ENCODE data around the gene CDCA4.
"Not testable (repeated sequence)": the region's sequence is repeated elsewhere in the genome, so short reads cannot be mapped to it uniquely, and the experiment has no call there.

CDCA4 gene

GRCh38 chr14:105020815-105021655, at the start of gene CDCA4:
TSS of gene CDCA4 (minus strand) at chr14:105021083. CDS start at chr14:105011929, 9,154 bp downstream.
- peak; percentile 95 to 97 for DNase-seq (ENCODE audit: low read depth in 2 of 2)

- DNase-seq (ENCODE audit: low read depth in 2 of 2) = no peak
These were observed 49.2 kb upstream of the CDCA4 start for GRCh38 chr14:105069871-105070759.

- no peak for DNase-seq (ENCODE audit: low read depth in 2 of 2)
These were observed 48.6 kb upstream of the CDCA4 start for GRCh38 chr14:105069522-105069870.

- DNase-seq (ENCODE audit: low read depth in 2 of 2) = no peak
These were observed 47.9 kb upstream of the CDCA4 start for GRCh38 chr14:105068818-105069217.

- no peak for DNase-seq (ENCODE audit: low read depth in 2 of 2)
These were observed 47.1 kb upstream of the CDCA4 start for GRCh38 chr14:105067969-105068301.

- DNase-seq (ENCODE audit: low read depth in 2 of 2) = no peak
These were observed 46.5 kb upstream of the CDCA4 start for GRCh38 chr14:105067140-105067968.

- no peak for DNase-seq (ENCODE audit: low read depth in 2 of 2)
These were observed 45.6 kb upstream of the CDCA4 start for GRCh38 chr14:105066240-105067071.

GRCh38 chr14:105065280-105066228, 44.7 kb upstream of the CDCA4 start, which contains the start of gene GPR132:
TSS of gene GPR132 (minus strand) at chr14:105065430. CDS start at chr14:105055420, 10,010 bp downstream.
- peak in 1 of 2 donors; percentile 89 for DNase-seq (ENCODE audit: low read depth in 2 of 2)

GRCh38 chr14:105064721-105065143, 43.8 kb upstream of the CDCA4 start:
- no peak for DNase-seq (ENCODE audit: low read depth in 2 of 2)

- DNase-seq (ENCODE audit: low read depth in 2 of 2) = no peak
These were observed 43.1 kb upstream of the CDCA4 start for GRCh38 chr14:105064001-105064400.

- DNase-seq (ENCODE audit: low read depth in 2 of 2) = not testable (repeated sequence)
These were observed 42.6 kb upstream of the CDCA4 start for GRCh38 chr14:105063506-105063905.

GRCh38 chr14:105063056-105063455, 42.2 kb upstream of the CDCA4 start:
- no peak for DNase-seq (ENCODE audit: low read depth in 2 of 2)

- no peak for DNase-seq (ENCODE audit: low read depth in 2 of 2)
These were observed 41.2 kb upstream of the CDCA4 start for GRCh38 chr14:105062048-105062433.

GRCh38 chr14:105061428-105062047, 40.7 kb upstream of the CDCA4 start:
- peak in 1 of 2 donors; percentile 56 for DNase-seq (ENCODE audit: low read depth in 2 of 2)

- no peak for DNase-seq (ENCODE audit: low read depth in 2 of 2)
These were observed 40.0 kb upstream of the CDCA4 start for GRCh38 chr14:105060751-105061427.

GRCh38 chr14:105059925-105060565, 39.2 kb upstream of the CDCA4 start:
- no peak for DNase-seq (ENCODE audit: low read depth in 2 of 2)

GRCh38 chr14:105059035-105059924, 38.4 kb upstream of the CDCA4 start:
- DNase-seq (ENCODE audit: low read depth in 2 of 2) = no peak

Measured in stimulated activated CD4-positive, alpha-beta T cell treated with anti-CD3 and anti-CD28 coated beads, Interleukin-1b, Interleukin-23, amount 100 ng/mL, for 1 hour (primary cell).